A549 treated with CORT108297 at 1 μM for 4 hours (cell line): Measurements from ENCODE around the gene HAT1. TPM values are rescaled to one million over a fixed set of nuclear protein-coding genes. Genes with fewer than 3 reads are reported as not detected.

ENCODE experiments used
- total RNA-seq: library from RNA; stranded (reverse); fragments of 200-300 nt; extraction: Qiagen RNA extraction; gene quantifications from 5 replicates; pipeline ENCODE4 v1.2.3, GENCODE V29; 2022

HAT1 gene
- 66.7 to 90.0 TPM (median 67.7 TPM) in 5 replicates for total RNA-seq

DNA sequence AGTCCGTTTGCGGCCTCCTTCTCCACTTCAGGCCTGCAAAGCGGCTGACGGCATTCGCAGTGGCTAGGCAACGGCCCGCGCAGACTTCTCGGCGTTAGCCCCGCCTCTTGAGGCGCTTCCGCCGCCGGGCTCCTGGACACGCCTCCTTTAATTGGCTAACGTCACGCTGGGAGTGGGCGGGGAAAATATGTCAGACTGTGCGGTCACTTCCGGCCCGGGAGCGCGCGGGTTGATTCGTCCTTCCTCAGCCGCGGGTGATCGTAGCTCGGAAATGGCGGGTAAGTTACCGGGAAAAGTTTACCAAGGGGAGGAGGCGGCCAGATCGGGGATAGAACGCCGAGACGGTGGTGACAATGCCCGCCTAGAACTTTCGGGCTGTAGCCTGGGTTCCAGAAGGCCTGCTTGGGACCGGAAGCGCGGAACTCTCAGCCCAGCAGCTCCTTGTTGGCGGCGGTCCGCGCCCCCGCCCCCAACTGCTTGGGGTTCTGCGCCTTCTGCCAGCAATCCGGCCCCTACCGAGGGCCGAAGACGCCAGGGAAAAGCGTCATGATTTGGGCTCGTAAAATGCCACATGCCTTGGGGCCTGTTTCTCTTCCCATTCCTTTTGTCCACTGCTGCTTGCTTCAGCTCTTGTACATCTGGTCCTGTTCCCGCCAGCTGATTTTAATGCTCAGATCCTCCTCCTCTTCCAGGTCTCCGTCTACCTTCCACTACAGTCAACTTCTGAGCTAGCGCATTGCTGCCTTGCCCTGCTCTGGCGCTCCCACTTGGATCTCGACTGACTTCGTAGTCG, at the start of gene HAT1:
TSS of gene HAT1 (plus strand) at position 232 of the 793 bp plus-strand sequence. CDS start at position 272, 40 bp downstream.

DNA sequence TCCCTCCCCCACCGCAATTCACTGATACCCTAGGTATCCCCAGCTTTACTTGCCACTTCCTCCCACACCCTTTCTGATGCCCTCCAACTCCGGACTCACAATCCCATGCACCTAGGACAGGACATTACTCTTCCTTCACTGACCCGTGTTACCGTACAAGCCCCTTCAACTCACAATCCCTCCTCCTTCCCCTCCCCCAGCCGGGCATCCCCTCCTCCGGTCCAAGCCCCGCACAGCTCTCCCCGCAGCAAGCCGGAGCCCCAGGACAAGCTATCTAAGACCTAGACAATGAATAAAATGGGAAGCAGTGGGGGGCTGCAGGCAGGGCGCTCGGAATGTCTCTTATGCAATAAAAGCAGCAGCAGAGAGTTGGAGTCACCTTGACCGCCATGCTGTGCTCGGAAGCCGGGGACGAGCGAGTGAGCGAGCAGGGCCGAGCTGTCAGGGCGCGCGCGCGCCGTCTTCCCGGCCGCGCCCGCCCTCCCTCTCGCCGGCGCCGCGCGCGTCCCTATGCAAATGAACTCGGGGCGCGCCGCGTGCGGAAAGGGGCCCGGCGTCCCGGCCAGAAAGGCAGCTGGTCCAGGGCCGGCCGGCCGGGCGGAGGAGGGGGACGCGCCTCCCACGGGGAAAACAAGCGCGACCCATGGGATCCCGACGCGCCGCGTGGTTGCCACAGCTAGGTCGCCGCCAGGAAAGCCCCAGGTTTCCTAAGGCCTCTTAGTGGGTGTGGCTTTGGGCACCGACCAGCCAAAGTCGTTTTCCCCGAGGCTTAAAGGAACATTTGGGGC, 28.2 kb upstream of the HAT1 start, which contains the start of gene SLC25A12:
TSS of gene SLC25A12 (minus strand) at position 421 of the 788 bp plus-strand sequence. CDS start at position 391, 30 bp downstream.

GRCh38 chr2:171999604-172000469, 77.6 kb downstream of the HAT1 start, which contains the start of gene METAP1D:
Gene METAP1D (plus strand): TSS chr2:171999953. CDS start chr2:171999970, 17 bp downstream.

Other genes starting within 250 kb of the HAT1 start
- gene DYNC1I2, start 235.0 kb upstream of the HAT1 start, total RNA-seq: 60.4 to 84.8 TPM (median 70.2 TPM) in 5 replicates
- gene SLC25A12, start 28.2 kb upstream of the HAT1 start, total RNA-seq: 13.3 to 14.8 TPM (median 14.1 TPM) in 5 replicates
- 2.5 to 3.3 TPM (median 2.9 TPM) in 5 replicates for gene METAP1D, start 77.5 kb downstream of the HAT1 start, total RNA-seq
- 2.7 to 4.0 TPM (median 3.5 TPM) in 5 replicates for gene DLX1, start 163.0 kb downstream of the HAT1 start, total RNA-seq
- gene DLX2, start 180.4 kb downstream of the HAT1 start, total RNA-seq: 0.40 to 1.1 TPM (median 0.60 TPM) in 5 replicates